ENCODE measurements around the gene GALNS. TPM values are rescaled to one million over a fixed set of nuclear protein-coding genes. Genes with fewer than 3 reads are reported as not detected.

Gene GALNS
- total and polyA plus RNA-seq, 2 of the 4 experiments (the other 2 are of a cell fraction) = 7.2 to 32.5 TPM

DNA sequence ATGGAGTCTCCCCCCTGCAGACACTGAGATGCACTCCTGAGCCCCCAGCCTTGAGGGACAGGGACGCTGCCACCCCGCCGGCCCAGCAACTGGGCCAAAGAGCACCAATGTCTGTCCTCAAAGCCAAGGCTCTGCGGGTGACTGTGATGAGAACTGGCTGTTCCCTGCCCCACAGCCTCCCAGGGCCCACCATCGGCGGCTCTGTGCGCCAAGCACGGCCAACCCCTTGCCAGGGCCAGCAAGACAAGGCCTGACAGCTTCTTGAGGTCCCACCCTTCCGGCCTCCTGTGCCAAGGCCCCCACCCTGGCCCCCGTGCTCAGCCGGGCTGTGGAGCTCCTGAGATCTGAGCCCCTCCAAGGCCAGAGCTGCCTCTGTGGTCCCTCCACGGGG is 43.9 kb upstream of the GALNS start:
- TF ChIP-seq, protein P1, sequence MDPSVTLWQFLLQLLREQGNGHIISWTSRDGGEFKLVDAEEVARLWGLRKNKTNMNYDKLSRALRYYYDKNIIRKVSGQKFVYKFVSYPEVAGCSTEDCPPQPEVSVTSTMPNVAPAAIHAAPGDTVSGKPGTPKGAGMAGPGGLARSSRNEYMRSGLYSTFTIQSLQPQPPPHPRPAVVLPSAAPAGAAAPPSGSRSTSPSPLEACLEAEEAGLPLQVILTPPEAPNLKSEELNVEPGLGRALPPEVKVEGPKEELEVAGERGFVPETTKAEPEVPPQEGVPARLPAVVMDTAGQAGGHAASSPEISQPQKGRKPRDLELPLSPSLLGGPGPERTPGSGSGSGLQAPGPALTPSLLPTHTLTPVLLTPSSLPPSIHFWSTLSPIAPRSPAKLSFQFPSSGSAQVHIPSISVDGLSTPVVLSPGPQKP (IDR thresholded peaks at IDR 0.05; ENCODE audit: borderline replicate concordance, low read depth, low read length) = no peak
- TF ChIP-seq FOS (IDR thresholded peaks at IDR 0.05; ENCODE audit: low read depth, low read length) (no peak), SMC3 (IDR thresholded peaks at IDR 0.05; ENCODE audit: low read depth, low read length) (no peak), RCOR1 (IDR thresholded peaks at IDR 0.05; ENCODE audit: insufficient replicate concordance, low read length) (no peak), CHD1 (IDR thresholded peaks at IDR 0.05; ENCODE audit: low read depth, low read length) (no peak), NFE2L2 (IDR thresholded peaks at IDR 0.05; ENCODE audit: low read depth, low read length) (no peak), POLR2A (IDR thresholded peaks at IDR 0.05; ENCODE audit: low read depth, low read length) (no peak), MXI1 (IDR thresholded peaks at IDR 0.05; ENCODE audit: borderline replicate concordance, low read depth, low read length) (no peak), BHLHE40 (IDR thresholded peaks at IDR 0.05; ENCODE audit: low read depth, low read length) (no peak), RAD21 (IDR thresholded peaks at IDR 0.05; ENCODE audit: low read length) (no peak), MAZ (IDR thresholded peaks at IDR 0.05; ENCODE audit: borderline replicate concordance, low read depth, low read length) (no peak), RFX5 (IDR thresholded peaks at IDR 0.05; ENCODE audit: low read depth, low read length) (no peak), MAFK (IDR thresholded peaks at IDR 0.05; ENCODE audit: low read depth, low read length) (no peak), CEBPB (IDR thresholded peaks at IDR 0.05; ENCODE audit: low read depth, low read length) (no peak)
- TF ChIP-seq, protein P2, sequence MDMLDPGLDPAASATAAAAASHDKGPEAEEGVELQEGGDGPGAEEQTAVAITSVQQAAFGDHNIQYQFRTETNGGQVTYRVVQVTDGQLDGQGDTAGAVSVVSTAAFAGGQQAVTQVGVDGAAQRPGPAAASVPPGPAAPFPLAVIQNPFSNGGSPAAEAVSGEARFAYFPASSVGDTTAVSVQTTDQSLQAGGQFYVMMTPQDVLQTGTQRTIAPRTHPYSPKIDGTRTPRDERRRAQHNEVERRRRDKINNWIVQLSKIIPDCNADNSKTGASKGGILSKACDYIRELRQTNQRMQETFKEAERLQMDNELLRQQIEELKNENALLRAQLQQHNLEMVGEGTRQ (IDR thresholded peaks at IDR 0.05; ENCODE audit: low read depth, low read length) = no peak
- TF ChIP-seq, protein P3, sequence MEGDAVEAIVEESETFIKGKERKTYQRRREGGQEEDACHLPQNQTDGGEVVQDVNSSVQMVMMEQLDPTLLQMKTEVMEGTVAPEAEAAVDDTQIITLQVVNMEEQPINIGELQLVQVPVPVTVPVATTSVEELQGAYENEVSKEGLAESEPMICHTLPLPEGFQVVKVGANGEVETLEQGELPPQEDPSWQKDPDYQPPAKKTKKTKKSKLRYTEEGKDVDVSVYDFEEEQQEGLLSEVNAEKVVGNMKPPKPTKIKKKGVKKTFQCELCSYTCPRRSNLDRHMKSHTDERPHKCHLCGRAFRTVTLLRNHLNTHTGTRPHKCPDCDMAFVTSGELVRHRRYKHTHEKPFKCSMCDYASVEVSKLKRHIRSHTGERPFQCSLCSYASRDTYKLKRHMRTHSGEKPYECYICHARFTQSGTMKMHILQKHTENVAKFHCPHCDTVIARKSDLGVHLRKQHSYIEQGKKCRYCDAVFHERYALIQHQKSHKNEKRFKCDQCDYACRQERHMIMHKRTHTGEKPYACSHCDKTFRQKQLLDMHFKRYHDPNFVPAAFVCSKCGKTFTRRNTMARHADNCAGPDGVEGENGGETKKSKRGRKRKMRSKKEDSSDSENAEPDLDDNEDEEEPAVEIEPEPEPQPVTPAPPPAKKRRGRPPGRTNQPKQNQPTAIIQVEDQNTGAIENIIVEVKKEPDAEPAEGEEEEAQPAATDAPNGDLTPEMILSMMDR (conservative IDR thresholded peaks at IDR 0.05; ENCODE audit: low read depth, low read length) = no peak
- Histone ChIP-seq H2BK120ac (ENCODE audit: low read depth, low read length) (no peak overlapping the region), H3K14ac (replicated peaks; ENCODE audit: low read depth, low read length) (no peak overlapping the region), H3K79me1 (ENCODE audit: low read depth in 1 of 2, low read length in 2 of 2) (no peaks in the 10 kb centered on the region), H3K36me3 (ENCODE audit: control insufficient read depth, insufficient read depth, low read length) (no peaks in the 10 kb centered on the region), H3K9me3 (ENCODE audit: control insufficient read depth, insufficient read depth, low read length) (no peaks in the 10 kb centered on the region), H2BK15ac (ENCODE audit: low read depth, low read length) (no peak overlapping the region), H4K8ac (ENCODE audit: low read depth in 2 of 2, low read length in 2 of 2) (no peak overlapping the region), H4K20me1 (ENCODE audit: insufficient read depth, low read length) (no peaks in the 10 kb centered on the region), H3K27me3 (ENCODE audit: control insufficient read depth, insufficient read depth, low read length) (peaks cover 23% of the 10 kb centered on the region; the same call in 1 of the 2 replicates), H3K27ac (ENCODE audit: insufficient read depth, low read length) (no peak overlapping the region), H3K4me1 (ENCODE audit: control insufficient read depth, insufficient read depth, low read length) (no peaks in the 10 kb centered on the region), H2BK5ac (ENCODE audit: low read depth, low read length, poor library complexity, severe bottlenecking) (no peak overlapping the region), H4K5ac (ENCODE audit: low read depth, low read length) (no peak overlapping the region), H2AFZ (replicated peaks; ENCODE audit: low read length, poor library complexity) (no peak overlapping the region), H3K18ac (ENCODE audit: low read depth, low read length) (no peak overlapping the region), H3K23ac (ENCODE audit: low read depth, low read length) (no peak overlapping the region), H3K9me1 (ENCODE audit: insufficient read depth, low read length) (no peaks in the 10 kb centered on the region), H3K9ac (ENCODE audit: low read depth, low read length) (no peak overlapping the region), H3K4me2 (ENCODE audit: low read depth, low read length) (no peak overlapping the region), H2AK9ac (replicated peaks; ENCODE audit: low read depth, low read length, poor library complexity) (no peak overlapping the region), H2AK5ac (ENCODE audit: low read depth, low read length) (no peak overlapping the region), H3K4ac (ENCODE audit: low read depth, low read length) (no peak overlapping the region), H3K4me3 (ENCODE audit: insufficient read depth, low read depth, low read length) (no peak overlapping the region), H3K56ac (ENCODE audit: extremely low read depth, insufficient read depth, low read length) (no peak overlapping the region), H2BK20ac (ENCODE audit: low read depth, low read length) (no peak overlapping the region), H4K91ac (ENCODE audit: insufficient read depth, low read depth, low read length) (no peak overlapping the region)
- 27% methylated on average over 11 of the region's 12 CpGs; no CpG with 5 or more reads in 1 of the 2 experiments for WGBS, 2 experiments (ENCODE audit: extremely low coverage in 2 of 2, insufficient read length in 1 of 2)
- dilution Hi-C loops (cut with HindIII; ENCODE audit: low sequenced_read_pairs, unreplicated experiment) (no loop called here), in situ Hi-C loops (cut with MboI; ENCODE audit: low sequenced_read_pairs) (no loop called here), intact Hi-C loops (cut with micrococcal nuclease) (no loop called here)
- no TSS peak for BruUV-seq (replicated peaks)
- ChIA-PET POLR2A (ENCODE audit: unreplicated experiment) (no interaction called here), CTCF (no interaction called here)
- DNase-seq (no peak), ATAC-seq (ENCODE audit: low read depth) (no peak)

Data from IMR-90 (cell line).